Left lobe of liver (tissue), 2 donors: Measurements from ENCODE around the gene TCFL5. TPM values are rescaled to one million over a fixed set of nuclear protein-coding genes. Genes with fewer than 3 reads are reported as not detected.

Experiments
- ATAC-seq: fragments of 200-7000 bp; cut with Tn5 transposase; one replicate; pipeline ENCODE4 v1.9.1; 2020; ENCODE audit warnings: mild to moderate bottlenecking, moderate library complexity
- DNase-seq: peaks from one replicate; pipeline ENCODE4 v3.0.0-alpha.2; 2020; ENCODE audit warnings: low spot score
- total RNA-seq: library from RNA; stranded (reverse); gene quantifications from one replicate; pipeline ENCODE4 v1.2.1, GENCODE V29; 2021
- donor health status: DM: no; HTN: no; CAD: no; lungs with moderate emphysema.
- donor health status: DM: no; HTN: yes; CAD: no.

Gene TCFL5
- total RNA-seq, 1 donor from 2014 or later: 6.2 TPM

GRCh38 chr20:62837790-62838127, 23.9 kb downstream of the TCFL5 start:
- no peak for DNase-seq
- no peak for ATAC-seq

- no peak for ATAC-seq
- no peak for DNase-seq
Measured at GRCh38 chr20:62836967-62837490, 24.6 kb downstream of the TCFL5 start.

- ATAC-seq (no peak), DNase-seq (no peak)
Measured at GRCh38 chr20:62835931-62836861, 25.4 kb downstream of the TCFL5 start.

DNA sequence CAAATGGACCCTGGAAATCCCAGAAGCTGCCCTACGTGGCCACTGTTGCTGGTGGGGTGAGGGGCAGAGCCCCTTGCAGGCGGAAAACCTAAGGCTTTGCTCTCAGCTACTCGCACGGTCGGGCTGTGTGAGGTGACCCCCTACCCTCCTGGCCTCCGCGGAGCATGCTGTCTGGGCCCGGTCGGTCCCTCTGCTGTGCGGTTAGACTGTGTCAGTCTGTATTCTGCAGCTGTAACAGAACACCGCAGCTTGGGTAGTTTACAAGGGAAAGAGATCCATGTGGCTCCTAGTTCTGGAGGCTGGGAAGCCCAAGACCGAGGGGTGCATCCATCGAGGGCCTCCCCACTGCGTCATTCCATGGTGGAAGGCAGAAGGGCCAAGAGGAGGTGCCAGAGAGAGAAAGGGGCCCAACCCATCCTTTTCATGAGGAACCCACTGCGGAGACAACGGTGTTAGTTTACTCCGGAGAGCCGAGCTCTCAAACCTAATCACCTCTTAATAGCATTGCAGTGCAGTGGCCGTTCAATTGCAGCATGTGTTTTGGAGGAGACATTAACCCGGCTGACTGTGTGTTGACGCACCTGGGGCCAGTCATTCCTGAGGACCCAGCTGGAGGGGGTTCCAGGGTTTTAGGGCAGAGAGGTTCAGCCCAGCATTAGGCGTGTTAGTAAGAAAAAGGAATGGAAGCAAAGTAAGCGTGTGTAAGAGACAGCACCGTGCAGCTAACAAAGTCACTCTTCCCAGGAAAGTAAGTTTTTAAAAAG, 26.5 kb downstream of the TCFL5 start:
- ATAC-seq: no peak

GRCh38 chr20:62832951-62833391, 28.7 kb downstream of the TCFL5 start:
- DNase-seq: peak; percentile 95
- ATAC-seq: peak; percentile 71

More for the DNA sequence above, 26.5 kb downstream of the TCFL5 start:
- no peak for DNase-seq

GRCh38 chr20:62832212-62832922, 29.3 kb downstream of the TCFL5 start:
- peak; percentile 67 for ATAC-seq
- peak; percentile 84 for DNase-seq

- DNase-seq: no peak
- peak; percentile 3 for ATAC-seq
Measured at GRCh38 chr20:62831854-62832211, 29.8 kb downstream of the TCFL5 start.

GRCh38 chr20:62831361-62831788, 30.2 kb downstream of the TCFL5 start:
- DNase-seq: peak; percentile 94

DNA sequence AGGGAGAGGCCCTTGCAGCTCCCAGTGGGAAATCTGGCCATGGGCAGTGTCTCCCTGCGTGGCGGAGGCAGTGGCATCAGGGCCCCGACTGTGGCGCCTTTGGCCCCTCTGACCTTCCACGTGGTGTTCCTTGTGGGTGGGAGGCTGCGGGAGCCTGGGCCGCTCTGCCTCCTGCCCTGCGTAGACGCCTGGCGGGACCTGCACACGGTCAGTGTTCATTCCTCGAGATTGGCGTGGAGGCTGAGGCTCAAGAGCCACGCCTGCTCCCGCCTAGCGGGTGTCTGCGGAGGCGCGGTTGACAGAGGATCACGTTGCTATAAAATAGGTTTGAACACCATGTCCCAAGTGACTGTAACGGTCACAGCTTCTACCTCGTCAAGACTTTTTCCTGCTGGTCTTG, 30.8 kb downstream of the TCFL5 start:
- DNase-seq (no peak), ATAC-seq (no peak)

More at GRCh38 chr20:62831361-62831788, 30.2 kb downstream of the TCFL5 start:
- peak; percentile 68 for ATAC-seq

DNA sequence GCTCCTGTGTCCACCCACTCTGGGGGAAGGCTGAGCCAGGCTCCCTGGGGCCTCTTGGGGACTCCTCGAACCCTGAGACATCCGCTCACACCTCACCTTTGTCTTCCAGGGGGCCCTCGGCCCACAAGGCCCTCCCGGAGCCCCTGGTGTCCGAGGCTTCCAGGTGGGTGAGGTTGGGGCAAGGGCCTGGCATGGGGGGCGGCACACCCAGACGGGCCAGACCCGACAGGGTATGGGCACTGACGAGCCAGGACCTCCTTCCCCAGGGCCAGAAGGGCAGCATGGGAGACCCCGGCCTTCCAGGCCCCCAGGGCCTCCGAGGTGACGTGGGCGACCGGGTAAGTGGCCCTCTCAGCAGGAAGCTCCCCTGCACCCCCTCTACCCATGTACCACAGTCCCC, 31.4 kb downstream of the TCFL5 start:
- DNase-seq: no peak
- no peak for ATAC-seq

DNA sequence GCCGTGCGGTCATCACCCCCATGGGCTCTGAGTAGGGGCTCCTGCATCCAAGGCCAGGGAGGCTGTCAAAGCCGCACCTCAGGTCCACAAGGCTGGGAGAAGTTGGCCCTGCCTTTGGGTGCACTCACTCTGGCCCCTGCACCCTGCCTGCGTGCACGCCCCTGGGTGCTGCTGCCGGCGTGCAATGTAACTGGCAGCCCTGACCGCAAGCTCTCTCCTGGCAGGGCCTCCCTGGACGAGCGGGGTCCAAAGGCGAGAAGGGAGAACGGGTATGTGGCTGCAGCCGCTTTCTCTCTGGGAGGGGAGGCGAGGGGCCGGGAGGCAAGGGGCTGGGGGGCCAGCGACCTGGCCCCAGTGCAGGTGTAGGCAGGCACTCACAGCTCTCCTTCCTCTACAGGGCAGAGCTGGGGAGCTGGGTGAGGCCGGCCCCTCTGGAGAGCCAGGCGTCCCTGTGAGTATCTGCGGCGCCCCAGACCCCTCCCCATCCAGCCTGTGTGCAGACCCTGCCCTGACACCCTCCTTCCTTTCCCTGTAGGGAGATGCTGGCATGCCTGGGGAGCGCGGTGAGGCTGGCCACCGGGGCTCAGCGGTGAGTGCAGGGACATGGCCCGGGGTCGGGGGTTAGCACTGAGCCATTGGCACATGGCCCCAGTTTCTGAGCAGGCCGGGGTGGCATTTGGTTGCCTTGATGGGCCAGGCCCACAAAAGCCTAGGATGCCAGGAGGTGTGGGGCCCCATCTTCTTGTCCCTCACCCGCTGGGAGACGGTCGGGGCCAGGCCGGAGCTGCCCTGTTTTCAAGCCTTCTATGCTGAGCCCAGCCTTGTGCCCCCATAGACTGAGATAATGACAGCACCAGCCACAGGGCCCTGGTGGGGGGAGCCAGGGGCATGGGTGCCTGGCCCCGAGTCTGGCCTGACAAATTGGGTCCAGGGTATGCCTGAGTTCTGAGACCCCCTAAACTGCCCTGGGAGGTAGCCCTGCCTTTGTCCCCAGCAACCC, 32.1 kb downstream of the TCFL5 start:
- ATAC-seq (no peak), DNase-seq (no peak)

DNA sequence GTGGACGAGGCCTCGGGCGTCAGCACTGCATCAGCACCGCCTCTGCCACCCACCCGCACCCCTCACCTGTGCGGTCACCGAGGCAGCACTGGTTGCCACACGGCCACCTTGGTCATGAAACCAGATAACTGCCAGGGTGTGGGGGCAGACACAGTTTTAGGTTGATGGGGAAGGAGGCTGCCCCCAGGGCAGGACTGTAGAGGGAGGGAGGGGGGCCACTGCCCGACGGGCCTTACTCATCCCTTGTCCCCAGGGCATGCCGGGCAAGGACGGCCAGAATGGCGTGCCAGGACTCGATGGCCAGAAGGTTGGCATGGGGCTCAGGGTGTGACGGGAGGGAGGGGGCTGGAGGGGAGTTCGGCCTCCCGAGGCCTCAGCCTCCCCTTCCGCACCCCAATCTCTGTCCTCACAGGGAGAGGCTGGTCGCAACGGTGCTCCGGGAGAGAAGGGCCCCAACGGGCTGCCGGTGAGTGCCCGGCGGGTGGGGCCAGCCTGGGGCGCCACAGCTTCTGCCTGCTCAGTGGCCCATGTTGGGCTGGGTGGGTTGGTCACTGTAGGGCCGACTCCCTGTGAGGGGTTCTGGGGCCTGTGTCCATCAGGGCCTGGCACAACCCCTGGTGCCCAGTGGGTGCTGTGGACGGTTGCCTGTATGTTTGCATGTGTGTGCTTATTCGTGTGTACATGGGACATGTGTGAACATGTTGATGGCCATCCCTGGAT, 33.0 kb downstream of the TCFL5 start:
- DNase-seq: no peak
- ATAC-seq: no peak

- DNase-seq (no peak), ATAC-seq (no peak)
Measured at GRCh38 chr20:62828051-62828450, 33.6 kb downstream of the TCFL5 start.

GRCh38 chr20:62827311-62828038, 34.1 kb downstream of the TCFL5 start:
- DNase-seq (no peak), ATAC-seq (no peak)

- DNase-seq (no peak), ATAC-seq (no peak)
Measured at GRCh38 chr20:62826646-62827310, 34.8 kb downstream of the TCFL5 start.

- no peak for DNase-seq
- ATAC-seq: no peak
Measured at GRCh38 chr20:62825986-62826645, 35.5 kb downstream of the TCFL5 start.

DNA sequence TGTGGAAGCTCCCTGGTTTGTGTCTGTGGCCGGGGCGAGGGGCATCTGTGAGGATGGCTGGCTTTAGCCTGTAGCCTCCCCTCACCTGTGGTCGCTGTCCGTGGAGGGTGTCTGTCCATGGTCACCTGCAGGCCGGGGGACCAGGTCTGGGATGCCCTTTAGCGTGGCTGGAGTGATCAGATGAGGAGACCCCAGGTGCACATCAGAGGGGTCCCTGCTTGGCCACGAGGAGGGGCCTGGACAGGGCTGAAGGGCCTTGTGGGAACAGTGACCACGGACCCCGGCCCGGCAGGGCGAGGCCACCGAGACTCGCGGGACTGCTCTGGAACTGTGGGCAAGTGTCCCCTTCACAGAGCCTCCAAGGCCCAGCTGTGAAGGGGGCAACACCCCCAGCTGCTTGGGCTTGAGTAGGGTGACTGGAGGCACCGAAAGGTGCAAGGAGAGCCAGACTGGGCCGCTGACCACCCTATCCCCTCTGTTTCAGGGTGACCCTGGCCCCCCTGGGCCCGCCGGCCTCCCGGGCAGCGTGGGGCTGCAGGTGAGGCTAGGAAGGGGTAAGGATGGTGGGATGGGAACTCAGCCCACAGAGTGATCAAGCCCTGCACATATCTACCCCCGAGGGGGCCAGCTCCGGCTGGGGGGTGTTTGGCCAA, 36.2 kb downstream of the TCFL5 start:
- DNase-seq (no peak), ATAC-seq (no peak)
